ENCODE measurements around the gene MAPT.

GRCh38 chr17:45874151-45874550 lies 20.2 kb upstream of the MAPT start:
- TF ChIP-seq, protein P1, sequence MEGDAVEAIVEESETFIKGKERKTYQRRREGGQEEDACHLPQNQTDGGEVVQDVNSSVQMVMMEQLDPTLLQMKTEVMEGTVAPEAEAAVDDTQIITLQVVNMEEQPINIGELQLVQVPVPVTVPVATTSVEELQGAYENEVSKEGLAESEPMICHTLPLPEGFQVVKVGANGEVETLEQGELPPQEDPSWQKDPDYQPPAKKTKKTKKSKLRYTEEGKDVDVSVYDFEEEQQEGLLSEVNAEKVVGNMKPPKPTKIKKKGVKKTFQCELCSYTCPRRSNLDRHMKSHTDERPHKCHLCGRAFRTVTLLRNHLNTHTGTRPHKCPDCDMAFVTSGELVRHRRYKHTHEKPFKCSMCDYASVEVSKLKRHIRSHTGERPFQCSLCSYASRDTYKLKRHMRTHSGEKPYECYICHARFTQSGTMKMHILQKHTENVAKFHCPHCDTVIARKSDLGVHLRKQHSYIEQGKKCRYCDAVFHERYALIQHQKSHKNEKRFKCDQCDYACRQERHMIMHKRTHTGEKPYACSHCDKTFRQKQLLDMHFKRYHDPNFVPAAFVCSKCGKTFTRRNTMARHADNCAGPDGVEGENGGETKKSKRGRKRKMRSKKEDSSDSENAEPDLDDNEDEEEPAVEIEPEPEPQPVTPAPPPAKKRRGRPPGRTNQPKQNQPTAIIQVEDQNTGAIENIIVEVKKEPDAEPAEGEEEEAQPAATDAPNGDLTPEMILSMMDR (IDR thresholded peaks at IDR 0.05 in 4 of 5, conservative IDR thresholded peaks at IDR 0.05 in 1 of 5): no peak
- no peak for TF ChIP-seq POLR2A (IDR thresholded peaks at IDR 0.05)
